Left lung (tissue), 10 donors: ENCODE data around the gene AAMP. TPM values are rescaled to one million over a fixed set of nuclear protein-coding genes. Genes with fewer than 3 reads are reported as not detected.

Experiments
- ATAC-seq: fragments of 200-7000 bp; cut with Tn5 transposase; one replicate; pipeline ENCODE4 v1.9.1; 2020; ENCODE audit warnings: moderate library complexity
- DNase-seq, 4 donors: peaks; one replicate each; pipeline ENCODE4 v3.0.0-alpha.2; 2013 to 2020
- H3K27ac ChIP-seq, 2 donors: fragments of 200-600 bp; sonication (generic) in 1 of 2; one replicate each; pipeline versions ENCODE4 v1.5.0 to v1.8.0; 2020 to 2021
- H3K27me3 ChIP-seq, 2 donors: fragments of 200-600 bp; sonication (generic) in 1 of 2; one replicate each; pipeline versions ENCODE4 v1.5.0 to v1.8.0; 2020 to 2021
- H3K36me3 ChIP-seq, 2 donors: fragments of 200-600 bp; sonication (generic) in 1 of 2; one replicate each; pipeline versions ENCODE4 v1.5.0 to v1.8.0; 2020 to 2021
- H3K4me1 ChIP-seq, 2 donors: fragments of 200-600 bp; one replicate each; pipeline ENCODE4 v1.8.0; 2021
- H3K4me3 ChIP-seq, 2 donors: fragments of 200-600 bp; sonication (generic) in 1 of 2; one replicate each; pipeline versions ENCODE4 v1.5.0 to v1.8.0; 2020 to 2021; ENCODE audit warnings: mild to moderate bottlenecking in 1 of 2
- H3K9me3 ChIP-seq, 2 donors: fragments of 200-600 bp; sonication (generic) in 1 of 2; one replicate each; pipeline versions ENCODE4 v1.5.0 to v1.8.0; 2020 to 2021
- intact Hi-C, 2 donors: fragments of 100-400 bp; cut with DNase I; formaldehyde crosslinking; loops; one replicate each; pipeline versions ENCODE4 v1.11.2 to v1.14.2; 2022
- polyA plus RNA-seq, 6 donors: library from polyadenylated mRNA; unstranded; fragments of 120-200 nt; gene quantifications; one replicate each; pipeline ENCODE4 v1.2.1, GENCODE V29; 2013; ENCODE audit not compliant: insufficient read length in 6 of 6
- total RNA-seq, 2 donors: library from RNA; stranded (reverse); fragmentation: NEBNext Ultra II Directional; extraction: Animal tissue kit (Norgen Biotek cat#: 25700); gene quantifications; one replicate each; pipeline ENCODE4 v1.2.1, GENCODE V29; 2021
- TF ChIP-seq, protein P1 (sequence below), 2 donors: fragments of 200-600 bp; sonication (generic) in 1 of 2; IDR thresholded peaks; one replicate each; pipeline versions ENCODE4 v1.5.0 to v1.8.0; 2021; ENCODE audit warnings: antibody characterized with exemption in 2 of 2
- donor health status: DM: no; HTN: yes; CAD: no.
- donor health status: DM: no; HTN: no; CAD: no.

Gene AAMP
- total and polyA plus RNA-seq, 8 donors, result 55.2 to 120 (median 113) TPM

GRCh38 chr2:218244665-218245064 is 25.3 kb downstream of the AAMP start:
- H3K4me1 ChIP-seq, result peaks cover 0 to 14% of the 10 kb centered on the region in 2 donors
- intact Hi-C loops, result no loop called here
- H3K9me3 ChIP-seq, result no peaks in the 10 kb centered on the region
- ATAC-seq (peak; percentile 31), DNase-seq (no peak)
- no peaks in the 10 kb centered on the region for H3K27me3 ChIP-seq
- TF ChIP-seq, protein P1, sequence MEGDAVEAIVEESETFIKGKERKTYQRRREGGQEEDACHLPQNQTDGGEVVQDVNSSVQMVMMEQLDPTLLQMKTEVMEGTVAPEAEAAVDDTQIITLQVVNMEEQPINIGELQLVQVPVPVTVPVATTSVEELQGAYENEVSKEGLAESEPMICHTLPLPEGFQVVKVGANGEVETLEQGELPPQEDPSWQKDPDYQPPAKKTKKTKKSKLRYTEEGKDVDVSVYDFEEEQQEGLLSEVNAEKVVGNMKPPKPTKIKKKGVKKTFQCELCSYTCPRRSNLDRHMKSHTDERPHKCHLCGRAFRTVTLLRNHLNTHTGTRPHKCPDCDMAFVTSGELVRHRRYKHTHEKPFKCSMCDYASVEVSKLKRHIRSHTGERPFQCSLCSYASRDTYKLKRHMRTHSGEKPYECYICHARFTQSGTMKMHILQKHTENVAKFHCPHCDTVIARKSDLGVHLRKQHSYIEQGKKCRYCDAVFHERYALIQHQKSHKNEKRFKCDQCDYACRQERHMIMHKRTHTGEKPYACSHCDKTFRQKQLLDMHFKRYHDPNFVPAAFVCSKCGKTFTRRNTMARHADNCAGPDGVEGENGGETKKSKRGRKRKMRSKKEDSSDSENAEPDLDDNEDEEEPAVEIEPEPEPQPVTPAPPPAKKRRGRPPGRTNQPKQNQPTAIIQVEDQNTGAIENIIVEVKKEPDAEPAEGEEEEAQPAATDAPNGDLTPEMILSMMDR (IDR thresholded peaks at IDR 0.05), result no peak
- peaks cover 3 to 100% of the 10 kb centered on the region in 2 donors for H3K36me3 ChIP-seq
- peak overlapping the region; percentile 5 to 27 for H3K27ac ChIP-seq
- no peak overlapping the region for H3K4me3 ChIP-seq

DNA sequence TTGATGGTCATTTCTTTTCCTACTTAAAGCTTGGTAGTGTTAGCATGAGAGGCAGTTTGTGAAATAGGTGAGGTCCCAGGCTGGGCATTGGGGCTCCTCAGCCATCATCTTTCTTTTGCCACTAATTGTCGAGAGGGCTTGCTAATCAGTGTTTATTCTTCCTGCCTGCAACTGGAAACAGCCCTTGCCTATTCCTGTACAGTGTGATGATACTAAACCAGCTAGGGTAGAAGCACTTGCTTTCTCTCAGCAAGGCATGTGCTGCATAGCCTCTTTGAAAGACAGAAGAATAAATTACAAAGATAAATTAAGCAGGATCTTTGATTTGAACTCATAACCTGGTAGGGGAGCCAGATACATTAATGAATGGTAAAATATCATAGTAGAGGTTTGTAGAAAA is 25.7 kb downstream of the AAMP start:
- peaks cover 3 to 100% of the 10 kb centered on the region in 2 donors for H3K36me3 ChIP-seq
- peaks cover 0 to 14% of the 10 kb centered on the region in 2 donors for H3K4me1 ChIP-seq
- ATAC-seq (peak; percentile 7), DNase-seq (no peak)
- intact Hi-C loops, result no loop called here
- TF ChIP-seq, protein P1 (IDR thresholded peaks at IDR 0.05), result no peak
- no peak overlapping the region for H3K4me3 ChIP-seq
- H3K9me3 ChIP-seq, result no peaks in the 10 kb centered on the region
- H3K27ac ChIP-seq, result peak overlapping the region; percentile 5 to 27
- no peaks in the 10 kb centered on the region for H3K27me3 ChIP-seq

DNA sequence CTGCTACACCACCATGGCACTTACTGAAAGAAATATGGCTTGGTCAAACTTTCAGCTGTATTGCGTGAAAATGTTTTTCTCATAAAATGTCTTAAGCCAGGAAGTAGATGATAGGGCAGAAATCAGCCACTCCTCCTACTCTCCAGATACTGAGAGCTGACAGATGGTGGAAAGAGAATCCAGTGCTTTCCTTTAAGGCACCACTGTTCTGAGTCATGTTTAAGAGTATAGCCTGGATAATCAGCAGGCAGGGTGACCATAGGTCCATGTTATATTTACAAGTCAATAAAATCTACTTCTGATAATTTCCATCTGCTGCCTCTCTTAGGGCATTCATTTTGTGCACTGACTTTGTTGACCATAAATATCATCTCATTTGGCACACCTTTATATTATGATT is 31.1 kb downstream of the AAMP start:
- no peak overlapping the region for H3K27ac ChIP-seq
- ATAC-seq, result no peak
- peaks cover 3 to 100% of the 10 kb centered on the region in 2 donors for H3K36me3 ChIP-seq

GRCh38 chr2:218236829-218237228 is 33.1 kb downstream of the AAMP start:
- Histone ChIP-seq H3K9me3 (no peaks in the 10 kb centered on the region), H3K4me3 (no peak overlapping the region), H3K27me3 (no peaks in the 10 kb centered on the region), H3K27ac (no peak overlapping the region), H3K36me3 (peaks cover 3 to 100% of the 10 kb centered on the region in 2 donors), H3K4me1 (peaks cover 0 to 22% of the 10 kb centered on the region in 2 donors)
- no peak for DNase-seq
- no peak for ATAC-seq
- intact Hi-C loops, result no loop called here
- TF ChIP-seq, protein P1 (IDR thresholded peaks at IDR 0.05), result no peak

More for the DNA sequence above, 31.1 kb downstream of the AAMP start:
- TF ChIP-seq, protein P1 (IDR thresholded peaks at IDR 0.05), result no peak
- no peak for DNase-seq
- H3K4me1 ChIP-seq, result peaks cover 0 to 12% of the 10 kb centered on the region in 2 donors
- H3K9me3 ChIP-seq, result no peaks in the 10 kb centered on the region
- intact Hi-C loops, result no loop called here
- H3K27me3 ChIP-seq, result no peaks in the 10 kb centered on the region
- H3K4me3 ChIP-seq, result no peak overlapping the region

DNA sequence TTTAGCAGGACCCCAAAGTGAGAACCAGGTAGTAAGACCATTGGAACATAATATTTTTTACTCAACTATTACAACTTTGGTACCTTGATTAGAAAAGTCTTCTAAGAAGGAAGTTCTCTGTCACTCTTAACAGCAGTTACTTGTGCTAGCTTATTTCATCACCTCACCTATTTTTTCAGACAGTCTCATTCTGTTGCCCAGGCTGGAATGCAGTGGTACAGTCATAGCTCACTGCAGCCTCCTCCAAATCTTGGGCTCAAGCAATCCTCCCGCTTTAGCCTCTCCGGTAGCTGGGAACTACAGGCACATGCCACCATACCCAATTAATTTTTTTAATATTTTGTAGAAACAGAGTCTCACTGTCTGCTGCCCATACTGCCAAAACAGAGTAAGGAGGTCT is 34.9 kb downstream of the AAMP start:
- TF ChIP-seq, protein P1 (IDR thresholded peaks at IDR 0.05), result no peak
- ATAC-seq (peak; percentile 77), DNase-seq (no peak)
- intact Hi-C loops, result no loop called here
- Histone ChIP-seq H3K9me3 (no peaks in the 10 kb centered on the region), H3K27me3 (no peaks in the 10 kb centered on the region), H3K36me3 (peaks cover 0 to 100% of the 10 kb centered on the region in 2 donors), H3K4me3 (no peak overlapping the region), H3K4me1 (peaks cover 11 to 37% of the 10 kb centered on the region in 2 donors), H3K27ac (peak overlapping the region in 1 of 2 donors; percentile 51)
